ENCODE data around the gene TMF1. TPM values are rescaled to one million over a fixed set of nuclear protein-coding genes. Genes with fewer than 3 reads are reported as not detected.

TMF1 gene
- total RNA-seq, 4 donors from 2014 or later = 31.2 to 43.3 (median 36.3) TPM

DNA sequence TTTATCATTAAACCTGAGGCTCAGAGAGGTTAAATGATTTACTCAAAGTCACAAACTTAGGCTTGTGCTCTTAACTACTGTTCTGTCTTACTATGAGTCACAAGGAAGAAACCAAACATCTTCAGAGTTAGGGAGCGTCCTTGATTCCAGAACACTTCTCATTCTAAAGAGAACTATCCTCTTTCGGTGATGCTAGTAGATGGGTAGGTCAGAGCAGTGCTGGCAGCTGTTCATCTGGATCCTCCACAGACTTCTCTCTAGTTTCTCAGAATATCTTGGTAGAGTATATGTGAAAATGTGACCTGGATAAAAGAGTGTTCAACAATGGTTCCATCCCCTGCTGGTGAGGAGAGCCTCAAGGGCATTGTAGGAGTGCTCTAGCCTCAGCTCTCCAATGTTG is 35.9 kb upstream of the TMF1 start:
- Histone ChIP-seq H3K27me3 (no peaks in the 10 kb centered on the region), H3K4me1 (peaks cover 36 to 86% (median 61%) of the 10 kb centered on the region in 3 donors), H3K9me3 (no peaks in the 10 kb centered on the region), H3K4me3 (peak overlapping the region in 1 of 2 donors; percentile 86), H3K36me3 (no peaks in the 10 kb centered on the region), H3K27ac (peak overlapping the region; percentile 80 to 95 (median 91))
- TF ChIP-seq POLR2AphosphoS5 (IDR thresholded peaks at IDR 0.05) (no peak), POLR2A (IDR thresholded peaks at IDR 0.05) (no peak), EP300 (IDR thresholded peaks at IDR 0.05) (no peak)
- TF ChIP-seq, protein P1, sequence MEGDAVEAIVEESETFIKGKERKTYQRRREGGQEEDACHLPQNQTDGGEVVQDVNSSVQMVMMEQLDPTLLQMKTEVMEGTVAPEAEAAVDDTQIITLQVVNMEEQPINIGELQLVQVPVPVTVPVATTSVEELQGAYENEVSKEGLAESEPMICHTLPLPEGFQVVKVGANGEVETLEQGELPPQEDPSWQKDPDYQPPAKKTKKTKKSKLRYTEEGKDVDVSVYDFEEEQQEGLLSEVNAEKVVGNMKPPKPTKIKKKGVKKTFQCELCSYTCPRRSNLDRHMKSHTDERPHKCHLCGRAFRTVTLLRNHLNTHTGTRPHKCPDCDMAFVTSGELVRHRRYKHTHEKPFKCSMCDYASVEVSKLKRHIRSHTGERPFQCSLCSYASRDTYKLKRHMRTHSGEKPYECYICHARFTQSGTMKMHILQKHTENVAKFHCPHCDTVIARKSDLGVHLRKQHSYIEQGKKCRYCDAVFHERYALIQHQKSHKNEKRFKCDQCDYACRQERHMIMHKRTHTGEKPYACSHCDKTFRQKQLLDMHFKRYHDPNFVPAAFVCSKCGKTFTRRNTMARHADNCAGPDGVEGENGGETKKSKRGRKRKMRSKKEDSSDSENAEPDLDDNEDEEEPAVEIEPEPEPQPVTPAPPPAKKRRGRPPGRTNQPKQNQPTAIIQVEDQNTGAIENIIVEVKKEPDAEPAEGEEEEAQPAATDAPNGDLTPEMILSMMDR (IDR thresholded peaks at IDR 0.05) = no peak
- ATAC-seq = no peak
- 14 to 23% methylated on average over 2 of the region's 2 CpGs for WGBS, 2 donors (ENCODE audit: low coverage in 1 of 2)

DNA sequence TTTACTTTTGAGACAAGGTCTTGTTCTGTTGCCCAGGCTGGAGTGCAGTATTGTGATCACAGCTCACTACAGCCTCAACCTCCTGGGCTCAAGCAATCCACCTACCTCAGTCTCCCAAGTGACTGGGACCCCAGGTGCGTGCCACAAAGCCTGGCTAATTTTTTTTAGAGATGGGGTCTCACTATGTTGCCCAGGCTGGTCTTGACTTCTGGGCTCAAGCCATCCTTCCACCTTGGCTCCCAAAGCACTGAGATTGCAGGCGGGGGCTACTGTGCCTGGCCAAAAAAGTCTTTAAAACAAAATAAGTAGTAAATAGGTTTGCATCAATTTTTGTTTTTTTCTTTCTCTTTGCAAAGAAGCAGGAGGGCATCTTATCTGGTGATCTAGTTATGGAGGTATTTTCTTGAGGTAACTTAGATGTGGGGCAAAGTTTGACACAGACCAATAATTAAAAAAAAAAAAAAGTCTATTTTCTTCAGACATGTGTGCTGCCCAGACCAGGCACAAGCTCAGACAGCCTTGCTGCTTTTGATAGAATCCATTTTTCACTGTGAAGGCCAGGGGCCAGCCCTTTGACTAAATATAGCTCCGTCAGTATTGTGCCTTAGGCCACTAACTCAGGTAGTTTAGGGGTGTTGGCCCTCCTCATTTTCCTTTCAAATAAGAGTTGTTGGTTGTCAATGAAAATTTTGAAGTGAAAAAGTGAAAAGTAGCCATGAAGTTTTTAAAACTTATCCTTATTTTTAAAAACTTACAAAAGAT is 35.1 kb upstream of the TMF1 start:
- no peaks in the 10 kb centered on the region for H3K27me3 ChIP-seq
- 58 to 61% methylated on average over 3 of the region's 3 CpGs for WGBS, 2 donors (ENCODE audit: low coverage in 1 of 2)
- peak overlapping the region; percentile 86 to 93 for H3K4me3 ChIP-seq
- H3K36me3 ChIP-seq = no peaks in the 10 kb centered on the region
- TF ChIP-seq POLR2A (IDR thresholded peaks at IDR 0.05) (no peak), EP300 (IDR thresholded peaks at IDR 0.05) (no peak), POLR2AphosphoS5 (IDR thresholded peaks at IDR 0.05) (no peak)
- TF ChIP-seq, protein P1 (IDR thresholded peaks at IDR 0.05) = no peak
- ATAC-seq = no peak
- no peaks in the 10 kb centered on the region for H3K9me3 ChIP-seq
- peaks cover 33 to 86% (median 61%) of the 10 kb centered on the region in 3 donors for H3K4me1 ChIP-seq
- H3K27ac ChIP-seq = peak overlapping the region; percentile 80 to 95 (median 91)

DNA sequence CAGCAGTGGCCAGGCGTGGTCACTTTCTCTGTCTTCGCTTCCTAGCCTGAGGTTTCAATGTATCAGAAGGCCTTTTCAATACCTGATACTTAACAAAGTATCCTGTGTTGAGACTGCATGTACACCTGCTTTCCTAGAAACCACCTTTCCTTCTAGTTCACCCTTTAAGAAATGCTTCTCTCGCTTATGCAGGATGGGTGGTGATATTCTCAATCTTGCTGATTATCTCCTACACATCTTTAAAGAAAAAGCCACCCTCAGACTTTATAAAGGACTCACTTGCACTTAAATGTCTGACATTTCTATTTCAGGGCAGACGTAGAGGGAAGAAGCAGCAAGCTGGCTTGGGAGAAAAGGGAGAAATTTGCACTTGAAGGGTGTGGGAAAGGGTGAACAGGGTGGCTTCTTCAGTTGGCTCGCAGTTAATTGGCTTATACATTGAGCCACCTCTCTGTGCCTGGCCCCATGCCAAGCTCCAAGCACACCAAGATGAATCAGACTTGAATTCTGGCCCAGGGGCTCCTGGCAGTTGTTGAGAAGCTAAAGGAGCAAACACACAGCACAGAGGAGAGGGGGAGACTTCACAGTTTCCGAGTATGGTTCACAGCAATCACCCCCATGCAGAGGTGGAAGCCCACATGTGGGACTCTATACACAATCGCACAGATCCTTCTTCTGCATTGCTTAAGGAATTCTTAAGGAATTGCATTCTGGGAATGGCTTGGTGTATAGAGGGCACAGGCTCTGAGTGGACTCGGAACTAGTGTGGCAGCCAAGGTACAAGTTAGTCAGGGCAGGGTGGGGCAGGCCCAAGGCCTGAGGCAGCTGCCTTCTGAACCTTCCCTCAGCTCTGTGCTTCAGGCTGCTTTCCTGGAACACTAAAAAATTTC is 33.9 kb upstream of the TMF1 start:
- H3K27ac ChIP-seq = peak overlapping the region; percentile 80 to 95 (median 91)
- H3K36me3 ChIP-seq = no peaks in the 10 kb centered on the region
- no peaks in the 10 kb centered on the region for H3K9me3 ChIP-seq
- TF ChIP-seq, protein P1 (IDR thresholded peaks at IDR 0.05) = no peak
- TF ChIP-seq POLR2AphosphoS5 (IDR thresholded peaks at IDR 0.05) = peak; percentile 74
- peak; percentile 81 for ATAC-seq
- no peaks in the 10 kb centered on the region for H3K27me3 ChIP-seq
- peak overlapping the region; percentile 86 to 93 for H3K4me3 ChIP-seq
- peaks cover 26 to 86% (median 55%) of the 10 kb centered on the region in 3 donors for H3K4me1 ChIP-seq
- 0% methylated on average over 6 to 8 of the region's 8 CpGs for WGBS, 2 donors (ENCODE audit: low coverage in 1 of 2)

DNA sequence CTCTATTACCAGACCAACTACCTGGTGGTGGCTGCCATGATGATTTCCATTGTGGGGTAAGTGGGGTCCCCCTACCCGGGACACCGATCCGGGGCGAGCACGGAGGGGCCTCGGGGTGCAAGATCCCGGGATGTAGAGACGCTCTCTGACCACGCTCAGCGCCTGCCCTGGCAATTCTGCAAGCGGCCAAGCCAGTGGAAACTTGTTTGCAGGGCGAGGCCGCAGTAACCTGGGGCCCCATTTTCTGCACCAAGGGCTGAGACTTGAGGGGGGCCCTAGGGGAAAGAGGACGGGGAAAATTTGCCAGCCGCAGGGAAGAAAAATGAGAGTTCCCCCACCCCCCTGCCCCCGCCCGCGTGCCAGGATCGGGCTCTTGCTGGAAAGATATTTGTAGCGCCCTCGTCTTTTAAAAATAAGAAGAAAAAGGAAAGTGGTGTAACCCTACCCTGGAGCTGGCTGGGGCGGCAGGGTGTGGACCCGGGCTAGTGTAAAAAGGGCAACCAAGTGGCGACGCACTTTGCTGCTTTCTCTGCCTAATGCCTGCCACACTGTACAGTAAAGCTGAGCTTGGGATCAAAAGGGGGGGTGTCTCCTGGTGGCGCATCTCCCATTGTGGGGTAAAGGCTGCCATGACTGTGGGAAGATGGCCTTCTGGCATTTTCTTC is 33.2 kb upstream of the TMF1 start:
- WGBS, 2 donors (ENCODE audit: low coverage in 1 of 2) = 0 to 10% methylated on average over 2 to 4 of the region's 26 CpGs

More for the DNA sequence above, 33.2 kb upstream of the TMF1 start:
- peaks cover 22 to 86% (median 48%) of the 10 kb centered on the region in 3 donors for H3K4me1 ChIP-seq
- H3K36me3 ChIP-seq = no peaks in the 10 kb centered on the region
- H3K4me3 ChIP-seq = peak overlapping the region; percentile 86 to 93
- H3K27me3 ChIP-seq = no peaks in the 10 kb centered on the region
- H3K9me3 ChIP-seq = no peaks in the 10 kb centered on the region
- peak overlapping the region; percentile 80 to 95 (median 91) for H3K27ac ChIP-seq
- no peak for ATAC-seq
- TF ChIP-seq, protein P1 (IDR thresholded peaks at IDR 0.05) = no peak
